PC-9 (cell line): ENCODE results near the gene CRY1.
"Not testable (repeated sequence)": the region's sequence is repeated elsewhere in the genome, so short reads cannot be mapped to it uniquely, and the experiment has no call there.

ENCODE experiments used
- CTCF ChIP-seq: fragments of 200-600 bp; sonication (generic); conservative IDR thresholded peaks from 2 replicates; pipeline ENCODE4 v1.6.1; 2017; ENCODE audit warnings: mixed run types, antibody characterized with exemption, mild to moderate bottlenecking, moderate library complexity
- EZH2 ChIP-seq: fragments of 200-600 bp; sonication (generic); IDR thresholded peaks from 2 replicates; pipeline ENCODE4 v1.8.0; 2017; ENCODE audit warnings: antibody characterized with exemption, low read depth

- TF ChIP-seq CTCF, EZH2: not testable (repeated sequence)
Measured at GRCh38 chr12:107108366-107108765, 15.0 kb upstream of the CRY1 start.
